Astrocyte of the spinal cord (primary cell): ENCODE results near the gene SPATA21.
A peak's percentile ranks its signal among the peaks of the same experiment; 100 is the strongest.

Experiments used
- DNase-seq: peaks from one replicate; pipeline ENCODE4 v3.0.0; 2011; ENCODE audit warnings: low read depth, low spot score
- H3K4me3 ChIP-seq: 2 replicates; pipeline ENCODE4 v1.5.1; 2011; ENCODE audit warnings: low read depth, mild to moderate bottlenecking, low read length, moderate library complexity
- in situ Hi-C: cut with HindIII; loops from 2 replicates; pipeline ENCODE4 v1.10.0; 2017; ENCODE audit warnings: low sequenced_read_pairs
- TF ChIP-seq, protein P1 (sequence below): IDR thresholded peaks from 2 replicates; pipeline ENCODE4 v1.5.1; 2012; ENCODE audit warnings: low read depth, mild to moderate bottlenecking, low read length, inconsistent platforms

Gene SPATA21

DNA sequence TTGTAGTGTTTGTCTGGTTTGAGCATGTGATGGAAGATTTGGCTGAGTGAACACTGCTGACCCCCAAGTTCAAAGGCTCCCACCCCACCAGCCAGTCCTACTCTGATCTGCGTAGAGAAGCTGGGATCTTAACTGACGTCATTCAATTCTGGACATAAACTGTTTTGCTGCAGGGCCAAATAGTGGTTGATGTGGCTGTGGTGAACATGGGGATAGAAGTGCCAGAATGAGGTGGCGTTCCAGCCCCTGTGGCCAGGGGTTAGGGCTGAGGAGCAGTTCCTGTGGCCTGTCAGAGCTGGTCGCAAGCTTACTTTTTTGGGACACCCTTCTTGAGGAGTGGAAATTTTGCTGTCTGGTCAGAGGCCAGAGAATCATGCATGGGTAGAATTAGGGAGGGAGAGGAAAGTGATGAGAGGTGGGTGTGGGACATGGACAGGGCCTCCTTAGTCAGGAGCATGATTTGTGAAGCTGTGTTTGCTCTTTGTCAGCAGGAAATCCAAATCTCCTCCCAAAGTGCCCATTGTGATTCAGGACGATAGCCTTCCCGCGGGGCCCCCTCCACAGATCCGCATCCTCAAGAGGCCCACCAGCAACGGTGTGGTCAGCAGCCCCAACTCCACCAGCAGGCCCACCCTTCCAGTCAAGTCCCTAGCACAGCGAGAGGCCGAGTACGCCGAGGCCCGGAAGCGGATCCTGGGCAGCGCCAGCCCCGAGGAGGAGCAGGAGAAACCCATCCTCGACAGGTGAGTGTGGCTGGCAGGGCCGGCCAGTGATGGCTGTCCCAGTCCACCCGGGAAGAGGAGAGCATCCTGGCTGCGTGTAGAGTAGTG, 44.3 kb downstream of the SPATA21 start:
- in situ Hi-C loops, result no loop called here
- no peak overlapping the region for H3K4me3 ChIP-seq
- DNase-seq, result no peak
- TF ChIP-seq, protein P1, sequence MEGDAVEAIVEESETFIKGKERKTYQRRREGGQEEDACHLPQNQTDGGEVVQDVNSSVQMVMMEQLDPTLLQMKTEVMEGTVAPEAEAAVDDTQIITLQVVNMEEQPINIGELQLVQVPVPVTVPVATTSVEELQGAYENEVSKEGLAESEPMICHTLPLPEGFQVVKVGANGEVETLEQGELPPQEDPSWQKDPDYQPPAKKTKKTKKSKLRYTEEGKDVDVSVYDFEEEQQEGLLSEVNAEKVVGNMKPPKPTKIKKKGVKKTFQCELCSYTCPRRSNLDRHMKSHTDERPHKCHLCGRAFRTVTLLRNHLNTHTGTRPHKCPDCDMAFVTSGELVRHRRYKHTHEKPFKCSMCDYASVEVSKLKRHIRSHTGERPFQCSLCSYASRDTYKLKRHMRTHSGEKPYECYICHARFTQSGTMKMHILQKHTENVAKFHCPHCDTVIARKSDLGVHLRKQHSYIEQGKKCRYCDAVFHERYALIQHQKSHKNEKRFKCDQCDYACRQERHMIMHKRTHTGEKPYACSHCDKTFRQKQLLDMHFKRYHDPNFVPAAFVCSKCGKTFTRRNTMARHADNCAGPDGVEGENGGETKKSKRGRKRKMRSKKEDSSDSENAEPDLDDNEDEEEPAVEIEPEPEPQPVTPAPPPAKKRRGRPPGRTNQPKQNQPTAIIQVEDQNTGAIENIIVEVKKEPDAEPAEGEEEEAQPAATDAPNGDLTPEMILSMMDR, result no peak

DNA sequence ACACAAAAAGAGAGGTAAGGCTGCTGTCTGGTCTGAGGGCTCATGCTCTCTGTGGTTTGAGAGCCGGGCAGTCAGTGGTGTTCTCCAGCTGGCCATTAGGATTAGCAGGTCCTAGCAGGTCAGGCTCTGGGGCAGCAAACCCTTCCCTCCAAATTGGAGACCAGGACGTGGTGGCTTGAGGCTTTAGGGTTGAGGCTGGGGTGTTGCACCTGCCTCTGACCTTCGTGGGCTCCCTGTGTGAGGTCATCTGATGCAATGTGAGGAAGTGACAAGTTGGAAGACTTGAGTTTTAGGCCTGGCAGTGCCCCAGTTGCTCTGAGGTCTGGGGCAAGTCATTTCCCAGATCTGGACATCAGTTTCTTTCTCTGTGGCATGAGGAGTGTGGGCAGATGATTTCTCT, 45.8 kb downstream of the SPATA21 start:
- no peak for DNase-seq
- in situ Hi-C loops, result no loop called here
- H3K4me3 ChIP-seq, result no peak overlapping the region
- TF ChIP-seq, protein P1, result no peak

DNA sequence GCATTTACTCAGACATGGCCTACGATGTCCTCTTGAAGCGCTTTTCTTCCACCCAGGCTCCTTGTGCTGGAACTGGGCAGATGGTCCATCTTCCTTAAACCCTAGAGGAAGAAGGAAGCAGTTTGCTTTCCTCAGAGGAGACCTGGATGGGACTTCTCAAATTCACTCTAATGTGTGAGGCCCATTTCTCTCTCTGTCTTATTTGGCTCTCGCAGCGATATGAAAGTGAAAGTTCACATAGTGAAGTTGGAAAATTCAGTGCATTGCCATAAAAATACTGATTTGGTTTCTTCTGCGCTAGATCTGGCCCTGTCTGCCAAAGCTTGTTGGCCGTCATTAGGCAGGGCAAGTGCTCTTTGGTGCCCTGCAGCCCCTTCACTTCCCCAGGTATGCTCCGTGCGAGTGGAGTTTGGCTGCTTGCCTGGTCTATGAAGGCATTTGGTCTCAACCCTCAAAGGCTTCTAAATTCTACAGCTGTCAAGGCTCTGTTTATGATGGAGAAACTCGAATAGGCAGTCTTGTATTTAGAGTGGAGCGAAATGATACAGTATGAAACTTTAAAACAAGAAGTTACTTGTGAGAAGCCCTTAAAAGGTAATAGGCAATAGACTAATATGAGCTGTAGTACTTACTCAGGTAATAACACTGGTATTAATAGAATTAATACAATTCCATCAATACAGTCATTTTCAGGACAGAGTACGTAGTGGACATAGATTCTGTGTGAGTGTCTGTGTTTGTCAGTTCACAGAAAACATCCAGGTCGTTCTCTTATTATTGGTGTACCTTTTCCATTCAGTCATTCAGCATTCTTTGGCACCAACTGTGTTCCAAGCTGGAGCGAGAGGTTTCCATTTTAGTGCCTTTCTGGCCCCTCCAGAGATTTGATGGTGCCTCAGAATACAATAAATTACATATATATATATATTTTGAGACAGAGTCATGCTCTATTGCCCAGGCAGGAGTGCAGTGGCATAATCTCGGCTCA, 49.7 kb downstream of the SPATA21 start:
- peak; percentile 23 for DNase-seq
- H3K4me3 ChIP-seq, result no peak overlapping the region
- TF ChIP-seq, protein P1, result no peak
- in situ Hi-C loops, result no loop called here

DNA sequence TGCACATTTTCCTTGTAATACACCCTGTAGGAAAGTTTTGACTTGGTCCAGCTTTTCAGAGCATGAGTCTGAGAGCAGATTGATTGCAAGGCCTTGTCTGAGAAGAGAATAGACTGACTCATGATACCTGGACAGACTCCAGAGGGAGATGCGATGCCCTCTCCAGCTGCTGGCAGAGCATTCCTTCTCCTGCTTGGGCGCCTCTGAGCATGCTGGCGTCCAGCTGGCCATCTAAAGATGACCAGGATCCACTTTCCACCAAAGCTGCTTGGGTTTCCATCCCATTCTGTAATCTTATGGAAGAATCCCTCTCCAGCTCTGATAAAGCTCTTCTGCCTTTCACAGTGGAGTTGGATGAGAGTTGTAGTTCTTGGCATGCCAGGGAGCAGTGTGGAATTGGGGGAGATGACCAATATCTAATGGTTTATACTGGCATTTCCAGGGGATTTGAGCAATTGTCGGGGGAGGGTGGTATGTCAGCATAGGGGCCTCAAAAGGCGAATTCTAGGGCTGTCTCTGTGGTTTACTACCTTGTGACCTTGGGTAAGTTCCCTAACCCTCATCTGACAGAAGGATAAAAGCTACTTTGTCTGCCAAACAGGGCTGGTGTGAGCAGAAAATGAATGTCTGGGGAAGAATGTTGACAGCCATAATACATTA, 50.6 kb downstream of the SPATA21 start:
- no peak overlapping the region for H3K4me3 ChIP-seq
- in situ Hi-C loops, result no loop called here
- TF ChIP-seq, protein P1, result no peak
- peak; percentile 76 for DNase-seq

DNA sequence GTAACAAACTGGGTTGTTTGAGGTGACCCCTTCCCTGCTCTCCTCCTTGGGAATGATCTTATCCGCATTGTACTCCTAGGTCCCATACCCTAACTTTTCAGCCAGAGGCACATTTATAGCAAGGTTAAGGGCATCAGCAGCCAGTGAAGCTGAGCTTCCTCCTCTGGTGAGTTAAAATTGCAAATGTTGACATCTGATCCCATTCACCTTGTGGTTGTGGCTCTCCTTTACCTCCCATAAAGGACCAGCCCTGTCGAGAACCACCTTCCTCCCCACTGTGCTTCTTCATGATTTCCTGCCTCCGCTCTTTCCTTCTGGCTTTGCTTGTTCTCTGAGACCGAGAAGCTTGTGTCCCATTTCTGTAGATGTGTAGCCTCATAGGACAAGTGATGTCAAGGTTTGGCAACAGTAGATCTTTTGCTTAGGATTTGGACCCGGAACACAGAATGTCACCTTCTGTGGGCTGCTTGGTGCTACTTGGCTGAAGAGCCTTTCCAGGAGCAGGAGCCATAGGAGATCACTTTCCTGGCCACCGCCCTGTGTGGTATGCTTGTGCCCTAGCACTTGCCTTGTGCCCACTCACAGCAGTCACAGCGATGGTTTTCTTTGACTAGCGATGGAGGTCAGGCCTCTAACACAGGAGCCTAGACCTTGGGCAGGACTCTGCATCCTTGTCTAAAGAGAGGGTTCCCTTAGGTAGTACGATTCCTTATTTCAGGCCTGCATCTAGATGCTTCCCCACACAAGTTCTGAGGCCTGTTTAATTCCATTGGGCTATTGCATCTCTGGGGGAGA, 51.4 kb downstream of the SPATA21 start:
- H3K4me3 ChIP-seq, result no peak overlapping the region
- in situ Hi-C loops, result no loop called here
- DNase-seq, result no peak
- TF ChIP-seq, protein P1, result no peak

DNA sequence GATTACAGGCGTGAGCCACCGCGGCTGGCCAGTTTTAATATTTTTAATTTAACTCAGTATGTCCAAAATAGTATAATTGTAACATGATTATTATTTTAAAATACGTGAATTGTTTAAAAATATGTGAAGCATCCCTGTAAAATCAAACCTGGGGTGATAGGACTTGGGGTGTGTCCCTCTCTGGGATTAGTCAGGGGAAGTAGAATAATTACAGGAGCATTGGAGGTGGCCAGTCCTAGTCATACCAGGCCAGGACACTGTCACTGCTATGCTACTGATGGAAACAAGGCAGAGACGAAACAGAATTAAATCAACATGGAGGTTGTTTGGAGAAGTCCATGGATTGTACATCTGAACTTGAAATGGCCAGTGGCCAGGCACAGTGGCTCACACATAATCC, 53.3 kb downstream of the SPATA21 start:
- no peak for DNase-seq
- in situ Hi-C loops, result no loop called here
- TF ChIP-seq, protein P1, result no peak
- H3K4me3 ChIP-seq, result no peak overlapping the region
